Measurements from ENCODE around the gene NT5DC2.

- TF ChIP-seq EZH2 (IDR thresholded peaks at IDR 0.05; ENCODE audit: borderline replicate concordance, low read depth, low read length, severe bottlenecking) (no peak), CTCF (IDR thresholded peaks at IDR 0.05; ENCODE audit: borderline replicate concordance, extremely low read depth, low read length, poor library complexity, severe bottlenecking) (no peak)
These were observed 40.7 kb upstream of the NT5DC2 start for GRCh38 chr3:52574056-52574965.
